SK-N-SH (cell line): Measurements from ENCODE around the gene RNF167.

Experiments
- ELF1 ChIP-seq: IDR thresholded peaks from 2 replicates; pipeline ENCODE4 v1.4.0; 2012
- EP300 ChIP-seq, 2 experiments: IDR thresholded peaks; 2 replicates each; pipeline versions ENCODE4 v1.4.0 to v1.6.1; 2012; ENCODE audit warnings: borderline replicate concordance in 1 of 2, low read depth in 1 of 2, low read length in 1 of 2
- EZH2phosphoT487 ChIP-seq: fragments of 200-600 bp; sonication (generic); IDR thresholded peaks from 2 replicates; pipeline ENCODE4 v1.6.1; 2017; ENCODE audit warnings: low read depth, mixed run types, mild to moderate bottlenecking, antibody characterized with exemption, moderate library complexity, borderline replicate concordance
- POLR2AphosphoS5 ChIP-seq: IDR thresholded peaks from 2 replicates; pipeline ENCODE4 v1.6.1; 2012; ENCODE audit warnings: low read depth, low read length
- RCOR1 ChIP-seq: fragments of 150-350 bp; IDR thresholded peaks from 2 replicates; pipeline ENCODE4 v1.6.1; 2017; ENCODE audit warnings: antibody characterized with exemption, low read length
- RFX5 ChIP-seq: IDR thresholded peaks from 2 replicates; pipeline ENCODE4 v1.6.1; 2012; ENCODE audit warnings: mild to moderate bottlenecking, improper control_type of control experiment, low read length
- SIN3A ChIP-seq: IDR thresholded peaks from 2 replicates; pipeline ENCODE4 v1.6.1; 2012; ENCODE audit warnings: low read depth, mild to moderate bottlenecking, low read length, moderate library complexity, borderline replicate concordance
- SMC3 ChIP-seq: IDR thresholded peaks from 2 replicates; pipeline ENCODE4 v1.6.1; 2012; ENCODE audit warnings: low read depth, low read length, improper control_type of control experiment
- TF ChIP-seq, protein P1 (sequence below): fragments of 200-600 bp; sonication (generic); IDR thresholded peaks from 2 replicates; pipeline ENCODE4 v1.6.1; 2017; ENCODE audit warnings: antibody characterized with exemption, mild to moderate bottlenecking, moderate library complexity
- TF ChIP-seq, protein P2 (sequence below): IDR thresholded peaks from 2 replicates; pipeline ENCODE4 v1.4.0; 2012; ENCODE audit warnings: low read depth

DNA sequence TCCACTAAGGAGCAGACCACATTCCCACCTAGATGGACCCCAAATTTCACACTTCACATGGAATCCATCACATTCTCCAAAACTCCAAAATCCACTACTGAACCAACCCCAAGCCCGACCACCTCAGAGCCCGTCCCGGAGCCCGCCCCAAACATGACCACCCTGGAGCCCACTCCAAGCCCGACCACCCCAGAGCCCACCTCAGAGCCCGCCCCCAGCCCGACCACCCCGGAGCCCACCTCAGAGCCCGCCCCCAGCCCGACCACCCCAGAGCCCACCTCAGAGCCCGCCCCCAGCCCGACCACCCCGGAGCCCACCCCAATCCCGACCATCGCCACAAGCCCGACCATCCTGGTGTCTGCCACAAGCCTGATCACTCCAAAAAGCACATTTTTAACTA is 6.4 kb upstream of the RNF167 start:
- TF ChIP-seq, protein P1, sequence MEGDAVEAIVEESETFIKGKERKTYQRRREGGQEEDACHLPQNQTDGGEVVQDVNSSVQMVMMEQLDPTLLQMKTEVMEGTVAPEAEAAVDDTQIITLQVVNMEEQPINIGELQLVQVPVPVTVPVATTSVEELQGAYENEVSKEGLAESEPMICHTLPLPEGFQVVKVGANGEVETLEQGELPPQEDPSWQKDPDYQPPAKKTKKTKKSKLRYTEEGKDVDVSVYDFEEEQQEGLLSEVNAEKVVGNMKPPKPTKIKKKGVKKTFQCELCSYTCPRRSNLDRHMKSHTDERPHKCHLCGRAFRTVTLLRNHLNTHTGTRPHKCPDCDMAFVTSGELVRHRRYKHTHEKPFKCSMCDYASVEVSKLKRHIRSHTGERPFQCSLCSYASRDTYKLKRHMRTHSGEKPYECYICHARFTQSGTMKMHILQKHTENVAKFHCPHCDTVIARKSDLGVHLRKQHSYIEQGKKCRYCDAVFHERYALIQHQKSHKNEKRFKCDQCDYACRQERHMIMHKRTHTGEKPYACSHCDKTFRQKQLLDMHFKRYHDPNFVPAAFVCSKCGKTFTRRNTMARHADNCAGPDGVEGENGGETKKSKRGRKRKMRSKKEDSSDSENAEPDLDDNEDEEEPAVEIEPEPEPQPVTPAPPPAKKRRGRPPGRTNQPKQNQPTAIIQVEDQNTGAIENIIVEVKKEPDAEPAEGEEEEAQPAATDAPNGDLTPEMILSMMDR, result no peak
- no peak for TF ChIP-seq SMC3
- TF ChIP-seq SIN3A, result no peak
- no peak for TF ChIP-seq POLR2AphosphoS5
- TF ChIP-seq, protein P2, sequence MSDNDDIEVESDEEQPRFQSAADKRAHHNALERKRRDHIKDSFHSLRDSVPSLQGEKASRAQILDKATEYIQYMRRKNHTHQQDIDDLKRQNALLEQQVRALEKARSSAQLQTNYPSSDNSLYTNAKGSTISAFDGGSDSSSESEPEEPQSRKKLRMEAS, result no peak
- TF ChIP-seq EP300 (IDR thresholded peaks at IDR 0.05; ENCODE audit: borderline replicate concordance in 1 of 2, low read depth in 1 of 2, low read length in 1 of 2), result no peak
- TF ChIP-seq EZH2phosphoT487, result no peak
- TF ChIP-seq ELF1, result no peak
- no peak for TF ChIP-seq RCOR1
- no peak for TF ChIP-seq RFX5
